ENCODE measurements around the gene PIM2. TPM values are rescaled to one million over a fixed set of nuclear protein-coding genes. Genes with fewer than 3 reads are reported as not detected.

PIM2 gene
- 5.0 TPM for polyA plus RNA-seq (2013, experiment 1 of 2; ENCODE audit: insufficient read length)
- polyA plus RNA-seq (2013, experiment 2 of 2; ENCODE audit: insufficient read length), result 2.4 TPM

- DNase-seq, result peak; percentile 76
Observed at GRCh38 chrX:48918643-48919340, at the start of gene PIM2. Gene PIM2, minus strand, starts transcription at chrX:48919024. Its CDS starts 190 bp downstream, at chrX:48918834.

GRCh38 chrX:48968377-48968776 is 49.6 kb upstream of the PIM2 start:
- no peak for DNase-seq

GRCh38 chrX:48966796-48967579 is 48.2 kb upstream of the PIM2 start:
- peak; percentile 65 for DNase-seq

- no peak for DNase-seq
Observed at GRCh38 chrX:48965959-48966358, 47.1 kb upstream of the PIM2 start.

- DNase-seq, result no peak
Observed at GRCh38 chrX:48961585-48962091, 42.8 kb upstream of the PIM2 start.

GRCh38 chrX:48960291-48960690 is 41.5 kb upstream of the PIM2 start:
- DNase-seq, result no peak

GRCh38 chrX:48958635-48959094 is 39.8 kb upstream of the PIM2 start:
- DNase-seq, result peak; percentile 68

GRCh38 chrX:48957827-48958634 is 39.2 kb upstream of the PIM2 start:
- DNase-seq, result peak; percentile 98

GRCh38 chrX:48957477-48957826 is 38.6 kb upstream of the PIM2 start, which contains the start of gene OTUD5:
Gene OTUD5, minus strand, starts transcription at chrX:48957607. Its CDS starts 37 bp downstream, at chrX:48957570.
- DNase-seq, result peak; percentile 69

GRCh38 chrX:48956728-48957414 is 38.0 kb upstream of the PIM2 start:
- DNase-seq, result no peak

GRCh38 chrX:48948589-48948988 is 29.8 kb upstream of the PIM2 start:
- DNase-seq, result no peak

- peak; percentile 29 for DNase-seq
Observed at GRCh38 chrX:48945517-48946348, 26.9 kb upstream of the PIM2 start.

GRCh38 chrX:48942895-48943294 is 24.1 kb upstream of the PIM2 start:
- no peak for DNase-seq

- no peak for DNase-seq
Observed at GRCh38 chrX:48940404-48940955, 21.7 kb upstream of the PIM2 start.

- DNase-seq, result no peak
Observed at GRCh38 chrX:48939524-48940228, 20.9 kb upstream of the PIM2 start.

- no peak for DNase-seq
Observed at GRCh38 chrX:48938721-48939425, 20.0 kb upstream of the PIM2 start.

GRCh38 chrX:48937054-48937907 is 18.5 kb upstream of the PIM2 start:
- peak; percentile 44 for DNase-seq

- DNase-seq, result no peak
Observed at GRCh38 chrX:48936429-48937053, 17.7 kb upstream of the PIM2 start.

Data from fibroblast of skin of back (primary cell).